Uterus (tissue), 2 donors: Measurements from ENCODE around the gene MAPK9.

ENCODE experiments used
- CTCF ChIP-seq, 4 experiments: fragments of 200-600 bp in 2 of 4; fragments of 450-650 bp in 2 of 4; sonication (generic) in 2 of 4; IDR thresholded peaks; one replicate each; pipeline ENCODE4 v1.5.1; 2016 to 2019; ENCODE audit warnings: antibody characterized with exemption in 4 of 4, mild to moderate bottlenecking in 2 of 4, moderate library complexity in 1 of 4
- POLR2A ChIP-seq, 2 donors: fragments of 450-650 bp; IDR thresholded peaks; one replicate each; pipeline ENCODE4 v1.6.1; 2016; ENCODE audit warnings: antibody characterized with exemption in 2 of 2, mild to moderate bottlenecking in 1 of 2, moderate library complexity in 1 of 2

DNA sequence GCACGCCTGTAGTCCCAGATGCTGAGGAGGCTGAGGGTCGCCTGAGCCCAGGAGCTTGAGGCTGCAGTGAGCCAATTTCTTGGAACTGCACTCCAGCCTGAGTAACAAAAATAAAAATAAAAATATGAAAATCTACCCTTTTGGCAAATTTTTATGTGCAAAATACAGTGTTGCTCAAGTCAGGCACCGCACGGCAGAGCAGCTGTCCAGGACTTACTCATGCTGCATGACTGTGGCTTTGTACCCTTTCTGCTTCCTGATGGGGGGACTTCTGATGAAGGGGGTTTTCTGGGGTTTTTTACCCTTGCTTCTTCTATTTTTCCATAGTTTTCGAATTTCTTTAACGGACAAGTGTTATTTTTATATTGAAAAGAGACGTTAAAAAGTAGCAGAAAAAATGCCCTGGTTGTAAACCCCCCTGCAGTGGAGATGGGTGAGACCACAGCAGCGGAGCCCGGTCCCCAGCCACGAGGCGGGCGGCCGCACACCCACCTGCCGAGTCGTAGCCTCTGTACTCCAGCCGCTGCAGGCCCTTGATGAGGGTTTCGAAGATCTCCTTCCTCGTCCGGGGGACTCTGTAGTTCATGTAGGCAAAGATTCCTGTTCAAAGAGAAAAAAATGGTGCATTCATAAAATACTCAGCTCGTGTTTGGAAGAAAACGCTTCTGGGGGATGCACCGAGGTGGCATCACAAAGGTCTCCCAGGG, 46.3 kb upstream of the MAPK9 start:
- TF ChIP-seq CTCF (IDR thresholded peaks at IDR 0.05) (no peak), POLR2A (IDR thresholded peaks at IDR 0.05) (no peak)
